IMR-90 (cell line): Measurements from ENCODE around the gene CCDC32. TPM values are rescaled to one million over a fixed set of nuclear protein-coding genes. Genes with fewer than 3 reads are reported as not detected.

Experiments used
- ATAC-seq: fragments of 200-7000 bp; cut with Tn5 transposase; 2 replicates; pipeline ENCODE4 v1.9.1; 2020; ENCODE audit warnings: low read depth, mild to moderate bottlenecking, moderate library complexity
- BruUV-seq: library from RNA; stranded (reverse); fragments of 400-500 nt; replicated peaks from 2 replicates; lab custom pipeline; 2021; lab: Mats Ljungman, UMichigan
- CTCF ChIA-PET: fragments of 300-600 bp; formaldehyde crosslinking; extraction: SDS; loops from one replicate; lab custom pipeline; 2021; ENCODE audit warnings: antibody characterized with exemption; lab: Yijun Ruan, JAX
- POLR2A ChIA-PET: fragments of 300-600 bp; sonication (Branson Sonifier 250); formaldehyde crosslinking; loops from one replicate; lab custom pipeline; 2022; ENCODE audit warnings: antibody characterized with exemption; ENCODE audit not compliant: unreplicated experiment; lab: Charles Lee
- DNase-seq: peaks from one replicate; pipeline ENCODE4 v3.0.0; 2013
- H2AFZ ChIP-seq: replicated peaks from 2 replicates; pipeline ENCODE3; 2013; ENCODE audit warnings: low read length, mild to moderate bottlenecking; ENCODE audit not compliant: poor library complexity
- H2AK5ac ChIP-seq: 2 replicates; pipeline ENCODE4 v1.6.1; 2013; ENCODE audit warnings: low read depth, low read length, inconsistent platforms
- H2AK9ac ChIP-seq: replicated peaks from 2 replicates; pipeline ENCODE3; 2013; ENCODE audit warnings: mild to moderate bottlenecking, low read depth, low read length, moderate library complexity; ENCODE audit not compliant: poor library complexity
- H2BK120ac ChIP-seq: 2 replicates; pipeline ENCODE4 v1.6.1; 2013; ENCODE audit warnings: low read depth, low read length, inconsistent platforms
- H2BK15ac ChIP-seq: 3 replicates; pipeline ENCODE4 v1.6.1; 2013; ENCODE audit warnings: low read depth, low read length, inconsistent platforms
- H2BK20ac ChIP-seq: 2 replicates; pipeline ENCODE4 v1.6.1; 2013; ENCODE audit warnings: low read depth, mild to moderate bottlenecking, inconsistent platforms, low read length, moderate library complexity
- H2BK5ac ChIP-seq: 2 replicates; pipeline ENCODE4 v1.6.1; 2013; ENCODE audit warnings: mild to moderate bottlenecking, low read depth, low read length, inconsistent platforms; ENCODE audit not compliant: poor library complexity, severe bottlenecking
- H3K14ac ChIP-seq: replicated peaks from 2 replicates; pipeline ENCODE4 v1.6.1; 2013; ENCODE audit warnings: low read depth, low read length, inconsistent platforms
- H3K18ac ChIP-seq: 2 replicates; pipeline ENCODE4 v1.6.1; 2013; ENCODE audit warnings: low read depth, low read length, control low read depth
- H3K23ac ChIP-seq: 2 replicates; pipeline ENCODE4 v1.6.1; 2013; ENCODE audit warnings: low read depth, low read length, inconsistent platforms
- H3K27ac ChIP-seq: 2 replicates; pipeline ENCODE4 v1.5.1; 2013; ENCODE audit warnings: mild to moderate bottlenecking, control low read depth, low read length; ENCODE audit not compliant: insufficient read depth
- H3K27me3 ChIP-seq: 2 replicates; pipeline ENCODE4 v1.6.1; 2013; ENCODE audit warnings: low read length; ENCODE audit not compliant: control insufficient read depth, insufficient read depth
- H3K36me3 ChIP-seq: 2 replicates; pipeline ENCODE4 v1.6.1; 2013; ENCODE audit warnings: low read length, mixed read lengths; ENCODE audit not compliant: control insufficient read depth, insufficient read depth
- H3K4ac ChIP-seq: 2 replicates; pipeline ENCODE4 v1.6.1; 2013; ENCODE audit warnings: low read depth, low read length, inconsistent platforms
- H3K4me1 ChIP-seq: 2 replicates; pipeline ENCODE4 v1.6.1; 2013; ENCODE audit warnings: low read length, mixed read lengths; ENCODE audit not compliant: control insufficient read depth, insufficient read depth
- H3K4me2 ChIP-seq: 2 replicates; pipeline ENCODE4 v1.6.1; 2013; ENCODE audit warnings: low read depth, mild to moderate bottlenecking, control low read depth, low read length, moderate library complexity
- H3K4me3 ChIP-seq: 2 replicates; pipeline ENCODE4 v1.5.1; 2013; ENCODE audit warnings: low read depth, mild to moderate bottlenecking, control low read depth, low read length, moderate library complexity; ENCODE audit not compliant: insufficient read depth
- H3K56ac ChIP-seq: 2 replicates; pipeline ENCODE4 v1.6.1; 2013; ENCODE audit warnings: low read length, inconsistent platforms; ENCODE audit not compliant: insufficient read depth; ENCODE audit errors: extremely low read depth
- H3K79me1 ChIP-seq, 2 experiments: 2 replicates each; pipeline ENCODE4 v1.6.1; 2013; ENCODE audit warnings: low read length in 2 of 2, inconsistent platforms in 1 of 2, low read depth in 1 of 2
- H3K9ac ChIP-seq: 2 replicates; pipeline ENCODE4 v1.6.1; 2013; ENCODE audit warnings: low read depth, low read length, control low read depth
- H3K9me1 ChIP-seq: 2 replicates; pipeline ENCODE4 v1.6.1; 2013; ENCODE audit warnings: low read length, inconsistent platforms; ENCODE audit not compliant: insufficient read depth
- H3K9me3 ChIP-seq: 2 replicates; pipeline ENCODE4 v1.6.1; 2013; ENCODE audit warnings: low read length; ENCODE audit not compliant: control insufficient read depth, insufficient read depth
- H4K20me1 ChIP-seq: 2 replicates; pipeline ENCODE4 v1.6.1; 2013; ENCODE audit warnings: low read length, inconsistent platforms; ENCODE audit not compliant: insufficient read depth
- H4K5ac ChIP-seq: 2 replicates; pipeline ENCODE4 v1.6.1; 2013; ENCODE audit warnings: mild to moderate bottlenecking, low read depth, low read length, control low read depth
- H4K8ac ChIP-seq, 2 experiments: 2 replicates each; pipeline ENCODE4 v1.6.1; 2013; ENCODE audit warnings: low read depth in 2 of 2, low read length in 2 of 2, control low read depth in 1 of 2, inconsistent platforms in 1 of 2
- H4K91ac ChIP-seq: 2 replicates; pipeline ENCODE4 v1.6.1; 2013; ENCODE audit warnings: low read depth, low read length, inconsistent platforms; ENCODE audit not compliant: insufficient read depth
- BHLHE40 ChIP-seq: fragments of 150-350 bp; IDR thresholded peaks from 2 replicates; pipeline ENCODE4 v1.6.1; 2016; ENCODE audit warnings: mild to moderate bottlenecking, low read depth, low read length
- CHD1 ChIP-seq: IDR thresholded peaks from 2 replicates; pipeline ENCODE4 v1.6.1; 2012; ENCODE audit warnings: low read depth, low read length, improper control_type of control experiment
- FOS ChIP-seq: fragments of 150-350 bp; IDR thresholded peaks from 2 replicates; pipeline ENCODE4 v1.6.1; 2016; ENCODE audit warnings: low read depth, low read length
- MAFK ChIP-seq: IDR thresholded peaks from 2 replicates; pipeline ENCODE4 v1.6.1; 2012; ENCODE audit warnings: low read depth, low read length, improper control_type of control experiment
- MAZ ChIP-seq: IDR thresholded peaks from 2 replicates; pipeline ENCODE4 v1.6.1; 2012; ENCODE audit warnings: low read depth, mild to moderate bottlenecking, low read length, improper control_type of control experiment, moderate library complexity, borderline replicate concordance
- MXI1 ChIP-seq: IDR thresholded peaks from 2 replicates; pipeline ENCODE4 v1.6.1; 2012; ENCODE audit warnings: low read depth, mild to moderate bottlenecking, low read length, moderate library complexity, borderline replicate concordance
- RAD21 ChIP-seq: IDR thresholded peaks from 2 replicates; pipeline ENCODE4 v1.6.1; 2012; ENCODE audit warnings: low read length, improper control_type of control experiment
- RCOR1 ChIP-seq: IDR thresholded peaks from 2 replicates; pipeline ENCODE4 v1.6.1; 2012; ENCODE audit warnings: mild to moderate bottlenecking, low read length, improper control_type of control experiment; ENCODE audit not compliant: insufficient replicate concordance
- RFX5 ChIP-seq: IDR thresholded peaks from 2 replicates; pipeline ENCODE4 v1.8.0; 2012; ENCODE audit warnings: low read depth, mild to moderate bottlenecking, low read length, moderate library complexity
- SMC3 ChIP-seq: fragments of 150-350 bp; IDR thresholded peaks from 2 replicates; pipeline ENCODE4 v1.6.1; 2016; ENCODE audit warnings: low read depth, mild to moderate bottlenecking, antibody characterized with exemption, low read length, moderate library complexity
- WGBS, 2 experiments: methylation state at CpG; one replicate each; pipeline versions ENCODE4 v1.1.5 to v1.1.7; 2013; ENCODE audit warnings: missing lambda C conversion rate in 2 of 2; ENCODE audit not compliant: insufficient read length in 1 of 2; ENCODE audit errors: extremely low coverage in 2 of 2; 5-methylcytosine and 5-hydroxymethylcytosine counted together
- dilution Hi-C: fragments of 300-500 bp; cut with HindIII; formaldehyde crosslinking; loops from one replicate; pipeline ENCODE4 v1.14.3; 2018; ENCODE audit warnings: low sequenced_read_pairs; ENCODE audit not compliant: unreplicated experiment
- in situ Hi-C: fragments of 300-500 bp; cut with MboI; formaldehyde crosslinking; loops from 3 replicates; pipeline ENCODE4 v1.14.3; 2019; ENCODE audit warnings: low sequenced_read_pairs, inconsistent platforms, mixed read lengths
- intact Hi-C: fragments of 100-400 bp; cut with micrococcal nuclease; formaldehyde crosslinking; loops from 2 replicates; pipeline ENCODE4 v1.10.0; 2022
- polyA plus RNA-seq, 3 experiments: library from polyadenylated mRNA; depleted of rRNA; stranded (reverse); fragments of >200 nt; gene quantifications; 2 replicates each; pipeline ENCODE4 v1.2.3, GENCODE V29; 2012; ENCODE audit warnings: low replicate concordance in 1 of 3
- total RNA-seq: library from RNA; depleted of rRNA; stranded (reverse); fragments of >200 nt; gene quantifications from 2 replicates; pipeline ENCODE4 v1.2.3, GENCODE V29; 2012
- TF ChIP-seq, protein P1 (sequence below): fragments of 150-350 bp; IDR thresholded peaks from 2 replicates; pipeline ENCODE4 v1.6.1; 2017; ENCODE audit warnings: mild to moderate bottlenecking, antibody characterized with exemption, low read length, low read depth
- TF ChIP-seq, protein P2 (sequence below): conservative IDR thresholded peaks from 2 replicates; pipeline ENCODE4 v1.5.1; 2012; ENCODE audit warnings: mild to moderate bottlenecking, low read depth, low read length, improper control_type of control experiment
- TF ChIP-seq, protein P3 (sequence below): fragments of 150-350 bp; IDR thresholded peaks from 2 replicates; pipeline ENCODE4 v1.6.1; 2016; ENCODE audit warnings: low read depth, mild to moderate bottlenecking, low read length, moderate library complexity, borderline replicate concordance

CCDC32 gene
- total and polyA plus RNA-seq, 2 of the 4 experiments (the other 2 are of a cell fraction), result 14.8 to 15.1 TPM

DNA sequence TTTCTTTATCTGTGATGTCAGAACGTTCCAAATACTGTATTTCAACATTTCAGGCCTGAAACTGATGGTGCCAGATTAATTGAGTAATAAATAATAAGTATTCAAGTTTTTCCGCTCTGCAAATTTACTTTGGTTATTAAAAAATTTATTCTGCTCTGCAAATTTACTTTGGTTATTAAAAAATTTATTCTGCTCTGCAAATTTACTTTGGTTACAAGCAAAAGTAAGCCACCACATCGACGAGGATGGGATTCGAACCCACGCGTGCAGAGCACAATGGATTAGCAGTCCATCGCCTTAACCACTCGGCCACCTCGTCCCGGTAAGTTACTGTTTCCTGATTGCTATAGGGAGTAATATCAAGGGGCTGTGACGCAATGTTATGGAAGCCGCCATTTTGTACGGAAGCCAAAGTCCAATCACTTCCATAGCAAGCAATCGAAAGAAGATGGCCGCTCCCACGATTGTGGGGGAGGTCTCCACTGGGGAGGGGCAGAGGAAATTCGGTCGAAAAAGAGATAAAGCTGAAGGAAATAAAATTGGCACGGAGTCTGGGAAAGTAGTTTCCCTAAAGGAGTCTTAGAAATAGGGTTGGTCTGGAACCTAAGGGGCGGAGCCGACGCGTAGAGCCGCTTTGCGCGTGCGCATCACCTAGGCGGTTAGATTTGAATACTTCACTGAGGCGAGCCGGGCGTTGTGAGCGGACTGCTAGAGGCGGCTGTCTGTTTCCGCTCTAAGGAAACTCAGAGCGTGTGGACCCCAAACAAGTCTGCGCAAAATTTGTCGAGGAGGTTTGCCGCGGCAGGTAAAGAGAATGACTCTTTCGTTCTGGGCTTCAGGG is 29.0 kb upstream of the CCDC32 start, which contains the start of gene KNL1:
TSS of gene KNL1 (plus strand) at position 662 of the 841 bp plus-strand sequence. CDS start 8,683 bp downstream, outside the sequence.
- in situ Hi-C loops (no loop called here), dilution Hi-C loops (no loop called here), intact Hi-C loops (loop anchor here (1.0 to 2.0 kb wide), 2 partner anchors 101 to 300 kb away; partner anchors contain the start of genes RAD51 and VPS18)
- H2BK20ac ChIP-seq, result peak within 1 kb of the TSS; percentile 96
- DNase-seq, result peak; percentile 90
- H4K91ac ChIP-seq, result peak within 1 kb of the TSS; percentile 98
- peak within 1 kb of the TSS; percentile 93 for H2AFZ ChIP-seq
- peak within 1 kb of the TSS; percentile 34 to 99 for H4K8ac ChIP-seq
- peak within 1 kb of the TSS; percentile 88 for H2AK9ac ChIP-seq
- ATAC-seq, result peak; percentile 89
- H3K4me3 ChIP-seq, result peak within 1 kb of the TSS; percentile 52
- peak within 1 kb of the TSS; percentile 87 for H3K18ac ChIP-seq
- peak within 1 kb of the TSS; percentile 89 for H2BK5ac ChIP-seq
- no peak within 1 kb of the TSS for H2AK5ac ChIP-seq
- no peaks in the 10 kb centered on the region for H4K20me1 ChIP-seq
- no peaks in the 10 kb centered on the region for H3K27me3 ChIP-seq
- no peaks in the 10 kb centered on the region for H3K9me3 ChIP-seq
- peak within 1 kb of the TSS; percentile 83 for H3K27ac ChIP-seq
- H2BK120ac ChIP-seq, result peak within 1 kb of the TSS; percentile 99
- no peaks in the 10 kb centered on the region for H3K36me3 ChIP-seq
- H3K9ac ChIP-seq, result peak within 1 kb of the TSS; percentile 80
- H3K14ac ChIP-seq, result peak within 1 kb of the TSS; percentile 99
- peak within 1 kb of the TSS; percentile 97 for H3K4ac ChIP-seq
- WGBS, 2 experiments, result 0% methylated on average over 5 of the region's 41 CpGs; no CpG with 5 or more reads in 1 of the 2 experiments
- CTCF ChIA-PET, result interaction anchor here (0.5 kb wide), 1 partner anchor 77 kb away, joined by 3 read pairs; no protein-coding TSS in a partner anchor
- POLR2A ChIA-PET, result no interaction called here
- BruUV-seq, result no TSS peak
- no peaks in the 10 kb centered on the region for H3K9me1 ChIP-seq
- peak within 1 kb of the TSS; percentile 98 for H2BK15ac ChIP-seq
- peaks cover 4 to 20% of the 10 kb centered on the region in 2 experiments; a peak in 3 of 4 replicates for H3K79me1 ChIP-seq
- peak within 1 kb of the TSS; percentile 100 for H3K56ac ChIP-seq
- H3K4me2 ChIP-seq, result peak within 1 kb of the TSS; percentile 31
- no peaks in the 10 kb centered on the region for H3K4me1 ChIP-seq
- H3K23ac ChIP-seq, result peak within 1 kb of the TSS; percentile 99
- peak within 1 kb of the TSS; percentile 80 for H4K5ac ChIP-seq
- peak; percentile 95 for TF ChIP-seq FOS
- TF ChIP-seq, protein P1, sequence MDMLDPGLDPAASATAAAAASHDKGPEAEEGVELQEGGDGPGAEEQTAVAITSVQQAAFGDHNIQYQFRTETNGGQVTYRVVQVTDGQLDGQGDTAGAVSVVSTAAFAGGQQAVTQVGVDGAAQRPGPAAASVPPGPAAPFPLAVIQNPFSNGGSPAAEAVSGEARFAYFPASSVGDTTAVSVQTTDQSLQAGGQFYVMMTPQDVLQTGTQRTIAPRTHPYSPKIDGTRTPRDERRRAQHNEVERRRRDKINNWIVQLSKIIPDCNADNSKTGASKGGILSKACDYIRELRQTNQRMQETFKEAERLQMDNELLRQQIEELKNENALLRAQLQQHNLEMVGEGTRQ, result 0 out of 2 replicates have a peak, but pooled peaks have one; percentile 3
- no peak for TF ChIP-seq MAFK
- TF ChIP-seq, protein P2, sequence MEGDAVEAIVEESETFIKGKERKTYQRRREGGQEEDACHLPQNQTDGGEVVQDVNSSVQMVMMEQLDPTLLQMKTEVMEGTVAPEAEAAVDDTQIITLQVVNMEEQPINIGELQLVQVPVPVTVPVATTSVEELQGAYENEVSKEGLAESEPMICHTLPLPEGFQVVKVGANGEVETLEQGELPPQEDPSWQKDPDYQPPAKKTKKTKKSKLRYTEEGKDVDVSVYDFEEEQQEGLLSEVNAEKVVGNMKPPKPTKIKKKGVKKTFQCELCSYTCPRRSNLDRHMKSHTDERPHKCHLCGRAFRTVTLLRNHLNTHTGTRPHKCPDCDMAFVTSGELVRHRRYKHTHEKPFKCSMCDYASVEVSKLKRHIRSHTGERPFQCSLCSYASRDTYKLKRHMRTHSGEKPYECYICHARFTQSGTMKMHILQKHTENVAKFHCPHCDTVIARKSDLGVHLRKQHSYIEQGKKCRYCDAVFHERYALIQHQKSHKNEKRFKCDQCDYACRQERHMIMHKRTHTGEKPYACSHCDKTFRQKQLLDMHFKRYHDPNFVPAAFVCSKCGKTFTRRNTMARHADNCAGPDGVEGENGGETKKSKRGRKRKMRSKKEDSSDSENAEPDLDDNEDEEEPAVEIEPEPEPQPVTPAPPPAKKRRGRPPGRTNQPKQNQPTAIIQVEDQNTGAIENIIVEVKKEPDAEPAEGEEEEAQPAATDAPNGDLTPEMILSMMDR, result no peak
- no peak for TF ChIP-seq RAD21
- TF ChIP-seq BHLHE40, result 0 out of 2 replicates have a peak, but pooled peaks have one; percentile 6
- TF ChIP-seq CHD1, result peak; percentile 66; the same call in 1 of the 2 replicates
- TF ChIP-seq RFX5, result no peak
- TF ChIP-seq RCOR1, result no peak
- TF ChIP-seq SMC3, result no peak
- TF ChIP-seq, protein P3, sequence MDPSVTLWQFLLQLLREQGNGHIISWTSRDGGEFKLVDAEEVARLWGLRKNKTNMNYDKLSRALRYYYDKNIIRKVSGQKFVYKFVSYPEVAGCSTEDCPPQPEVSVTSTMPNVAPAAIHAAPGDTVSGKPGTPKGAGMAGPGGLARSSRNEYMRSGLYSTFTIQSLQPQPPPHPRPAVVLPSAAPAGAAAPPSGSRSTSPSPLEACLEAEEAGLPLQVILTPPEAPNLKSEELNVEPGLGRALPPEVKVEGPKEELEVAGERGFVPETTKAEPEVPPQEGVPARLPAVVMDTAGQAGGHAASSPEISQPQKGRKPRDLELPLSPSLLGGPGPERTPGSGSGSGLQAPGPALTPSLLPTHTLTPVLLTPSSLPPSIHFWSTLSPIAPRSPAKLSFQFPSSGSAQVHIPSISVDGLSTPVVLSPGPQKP, result no peak
- peak; percentile 99 for TF ChIP-seq MXI1
- no peak for TF ChIP-seq MAZ
